OCI-LY7 (cell line): ENCODE results near the gene PNCK.

Source experiments
- CTCF ChIP-seq: fragments of 200-600 bp; sonication (generic); conservative IDR thresholded peaks from 2 replicates; pipeline ENCODE4 v1.5.1; 2014; ENCODE audit warnings: mild to moderate bottlenecking, antibody characterized with exemption, low read length, moderate library complexity, mixed read lengths
- EZH2phosphoT487 ChIP-seq: fragments of 200-600 bp; sonication (generic); IDR thresholded peaks from 2 replicates; pipeline ENCODE4 v1.6.1; 2018; ENCODE audit warnings: low read depth, borderline replicate concordance, mild to moderate bottlenecking, mixed run types, antibody characterized with exemption, low read length, moderate library complexity, mixed read lengths

- peak; percentile 67 for TF ChIP-seq CTCF
- no peak for TF ChIP-seq EZH2phosphoT487
Observed at GRCh38 chrX:153635788-153636668, 37.6 kb downstream of the PNCK start.
